Mesodermal cell (in vitro differentiated cells): ENCODE results near the gene CKS2.
"Not testable (repeated sequence)": the region's sequence is repeated elsewhere in the genome, so short reads cannot be mapped to it uniquely, and the experiment has no call there.

ENCODE experiments used
- H3K27ac ChIP-seq: 2 replicates; pipeline ENCODE4 v1.7.0; 2013; ENCODE audit warnings: mild to moderate bottlenecking, low read depth, low read length, moderate library complexity; ENCODE audit not compliant: severe bottlenecking
- H3K36me3 ChIP-seq: 2 replicates; pipeline ENCODE4 v1.7.1; 2013; ENCODE audit warnings: mild to moderate bottlenecking, low read length, moderate library complexity; ENCODE audit not compliant: control insufficient read depth, insufficient read depth
- H3K4me1 ChIP-seq: one replicate; pipeline ENCODE4 v1.7.1; 2013; ENCODE audit warnings: mild to moderate bottlenecking, low read length; ENCODE audit not compliant: insufficient read depth, control insufficient read depth, poor library complexity, severe bottlenecking
- H3K4me3 ChIP-seq: 2 replicates; pipeline ENCODE4 v1.7.0; 2013; ENCODE audit warnings: low read length, control low read depth, mild to moderate bottlenecking; ENCODE audit not compliant: insufficient read depth, poor library complexity, severe bottlenecking; ENCODE audit errors: extremely low read depth
- H3K9me3 ChIP-seq: 2 replicates; pipeline ENCODE4 v1.7.1; 2013; ENCODE audit warnings: mild to moderate bottlenecking, low read length, moderate library complexity; ENCODE audit not compliant: control insufficient read depth
- WGBS, 2 experiments: methylation state at CpG; one replicate each; pipeline ENCODE4 v1.1.5; 2013; ENCODE audit warnings: missing lambda C conversion rate in 2 of 2; ENCODE audit not compliant: insufficient coverage in 2 of 2; 5-methylcytosine and 5-hydroxymethylcytosine counted together

The CKS2 gene

GRCh38 chr9:89328064-89328463 is 17.1 kb downstream of the CKS2 start:
- Histone ChIP-seq H3K9me3 (no peaks in the 10 kb centered on the region), H3K36me3 (peaks cover 69% of the 10 kb centered on the region), H3K4me3 (no peak overlapping the region), H3K4me1 (peaks cover 2% of the 10 kb centered on the region), H3K27ac (no peak overlapping the region)
- 100% methylated on average over 3 to 4 of the region's 8 CpGs for WGBS, 2 experiments

GRCh38 chr9:89329917-89330316 is 18.9 kb downstream of the CKS2 start:
- Histone ChIP-seq H3K4me3 (no peak overlapping the region), H3K9me3 (no peaks in the 10 kb centered on the region), H3K27ac (no peak overlapping the region), H3K4me1 (no peaks in the 10 kb centered on the region), H3K36me3 (peaks cover 85% of the 10 kb centered on the region)

GRCh38 chr9:89330513-89330912 is 19.5 kb downstream of the CKS2 start:
- H3K36me3 ChIP-seq: peaks cover 88% of the 10 kb centered on the region
- no peak overlapping the region for H3K27ac ChIP-seq
- 100% methylated on average over 4 to 6 of the region's 7 CpGs for WGBS, 2 experiments
- no peaks in the 10 kb centered on the region for H3K9me3 ChIP-seq
- H3K4me3 ChIP-seq: no peak overlapping the region
- H3K4me1 ChIP-seq: no peaks in the 10 kb centered on the region

GRCh38 chr9:89339807-89340206 is 28.8 kb downstream of the CKS2 start:
- Histone ChIP-seq H3K9me3 (no peaks in the 10 kb centered on the region), H3K36me3 (peaks cover 74% of the 10 kb centered on the region), H3K27ac (no peak overlapping the region), H3K4me3 (no peak overlapping the region), H3K4me1 (no peaks in the 10 kb centered on the region)
- WGBS, 2 experiments: 89 to 100% methylated on average over 2 of the region's 2 CpGs

GRCh38 chr9:89340332-89340731 is 29.3 kb downstream of the CKS2 start:
- no CpG with 5 or more reads among the region's 3 CpGs for WGBS, 2 experiments
- Histone ChIP-seq H3K27ac (no peak overlapping the region), H3K4me1 (no peaks in the 10 kb centered on the region), H3K9me3 (no peaks in the 10 kb centered on the region), H3K4me3 (no peak overlapping the region), H3K36me3 (peaks cover 74% of the 10 kb centered on the region)

GRCh38 chr9:89342213-89342612 is 31.2 kb downstream of the CKS2 start:
- Histone ChIP-seq H3K4me3 (no peak overlapping the region), H3K36me3 (peaks cover 83% of the 10 kb centered on the region), H3K27ac (no peak overlapping the region), H3K4me1 (no peaks in the 10 kb centered on the region), H3K9me3 (no peaks in the 10 kb centered on the region)
- WGBS, 2 experiments: 95 to 100% methylated on average over 3 of the region's 6 CpGs

GRCh38 chr9:89342948-89343347 is 32.0 kb downstream of the CKS2 start:
- H3K4me1 ChIP-seq: no peaks in the 10 kb centered on the region
- peaks cover 83% of the 10 kb centered on the region for H3K36me3 ChIP-seq
- H3K27ac ChIP-seq: no peak overlapping the region
- no peak overlapping the region for H3K4me3 ChIP-seq
- WGBS, 2 experiments: no CpG with 5 or more reads among the region's 1 CpG
- no peaks in the 10 kb centered on the region for H3K9me3 ChIP-seq

GRCh38 chr9:89343812-89344211 is 32.8 kb downstream of the CKS2 start:
- not testable (repeated sequence) for H3K27ac ChIP-seq, H3K4me3 ChIP-seq, H3K4me1 ChIP-seq, H3K9me3 ChIP-seq
- 88 to 100% methylated on average over 1 to 7 of the region's 7 CpGs for WGBS, 2 experiments
- H3K36me3 ChIP-seq: peaks cover 85% of the 10 kb centered on the region

- H3K9me3 ChIP-seq: no peaks in the 10 kb centered on the region
- H3K36me3 ChIP-seq: peaks cover 88% of the 10 kb centered on the region
- no peaks in the 10 kb centered on the region for H3K4me1 ChIP-seq
These were observed 34.5 kb downstream of the CKS2 start for GRCh38 chr9:89345476-89345875.

GRCh38 chr9:89346696-89347095 is 35.7 kb downstream of the CKS2 start:
- Histone ChIP-seq H3K27ac (no peak overlapping the region), H3K9me3 (no peaks in the 10 kb centered on the region), H3K4me3 (no peak overlapping the region), H3K4me1 (no peaks in the 10 kb centered on the region), H3K36me3 (peaks cover 91% of the 10 kb centered on the region)
- WGBS, 2 experiments: 95 to 96% methylated on average over 7 to 8 of the region's 9 CpGs

More at GRCh38 chr9:89345476-89345875, 34.5 kb downstream of the CKS2 start:
- 97 to 100% methylated on average over 2 to 5 of the region's 5 CpGs for whole genome bisulfite sequencing, 2 experiments
- H3K4me3 ChIP-seq: no peak overlapping the region
- H3K27ac ChIP-seq: no peak overlapping the region

- WGBS, 2 experiments: 92 to 96% methylated on average over 3 to 5 of the region's 5 CpGs
- Histone ChIP-seq H3K4me1 (no peaks in the 10 kb centered on the region), H3K9me3 (no peaks in the 10 kb centered on the region), H3K27ac (no peak overlapping the region), H3K36me3 (peaks cover 94% of the 10 kb centered on the region), H3K4me3 (no peak overlapping the region)
These were observed 36.7 kb downstream of the CKS2 start for GRCh38 chr9:89347651-89348050.
